Kidney tubule cell (primary cell): ENCODE data around the gene TOP3A.

ENCODE experiments used
- DNase-seq: peaks from one replicate; pipeline ENCODE4 v3.0.0-alpha.2; 2018; ENCODE audit warnings: low spot score

The TOP3A gene

GRCh38 chr17:18280249-18280648 lies 34.5 kb downstream of the TOP3A start:
- no peak for DNase-seq

GRCh38 chr17:18278867-18279266 lies 35.9 kb downstream of the TOP3A start:
- DNase-seq, result no peak

GRCh38 chr17:18277076-18277475 lies 37.7 kb downstream of the TOP3A start:
- DNase-seq, result no peak

- no peak for DNase-seq
These were observed 44.5 kb downstream of the TOP3A start for GRCh38 chr17:18270046-18270931.

- peak; percentile 82 for DNase-seq
These were observed 46.7 kb downstream of the TOP3A start for GRCh38 chr17:18267927-18268711.

GRCh38 chr17:18267366-18267765 lies 47.4 kb downstream of the TOP3A start:
- DNase-seq, result no peak

GRCh38 chr17:18263885-18264682 lies 50.7 kb downstream of the TOP3A start:
- DNase-seq, result no peak

GRCh38 chr17:18262641-18263040 lies 52.2 kb downstream of the TOP3A start:
- no peak for DNase-seq

GRCh38 chr17:18262111-18262510 lies 52.7 kb downstream of the TOP3A start:
- DNase-seq, result peak; percentile 49

- no peak for DNase-seq
These were observed 53.1 kb downstream of the TOP3A start for GRCh38 chr17:18261659-18262058.

- DNase-seq, result peak; percentile 97
These were observed 53.7 kb downstream of the TOP3A start for GRCh38 chr17:18261146-18261515.

- DNase-seq, result peak; percentile 97
These were observed 54.3 kb downstream of the TOP3A start, which contains the start of gene MIEF2 for GRCh38 chr17:18260332-18261145. Gene MIEF2, plus strand, starts transcription at chr17:18260662. Its CDS starts 2,059 bp downstream, at chr17:18262721.

GRCh38 chr17:18259621-18260331 lies 55.0 kb downstream of the TOP3A start:
- peak; percentile 94 for DNase-seq

- DNase-seq, result peak; percentile 62
These were observed 56.3 kb downstream of the TOP3A start, which contains the start of gene FLII for GRCh38 chr17:18258356-18259038. Gene FLII, minus strand, starts transcription at chr17:18258738. Its CDS starts 48 bp downstream, at chr17:18258690.

- peak; percentile 90 for DNase-seq
These were observed 56.8 kb downstream of the TOP3A start for GRCh38 chr17:18257982-18258355.

GRCh38 chr17:18257268-18257981 lies 57.4 kb downstream of the TOP3A start:
- DNase-seq, result peak; percentile 92

- no peak for DNase-seq
These were observed 58.0 kb downstream of the TOP3A start for GRCh38 chr17:18256776-18257175.

GRCh38 chr17:18256351-18256750 lies 58.4 kb downstream of the TOP3A start:
- DNase-seq, result no peak
